Endothelial cell of umbilical vein (primary cell): ENCODE results near the gene MT1B.

Experiments
- EZH2 ChIP-seq: IDR thresholded peaks from 2 replicates; pipeline ENCODE4 v1.6.1; 2012; ENCODE audit warnings: borderline replicate concordance, low read depth, mild to moderate bottlenecking, moderate library complexity, low read length, inconsistent platforms; ENCODE audit not compliant: severe bottlenecking
- POLR2A ChIP-seq: IDR thresholded peaks from 2 replicates; pipeline ENCODE4 v1.6.1; 2012; ENCODE audit warnings: low read depth, mild to moderate bottlenecking, control low read depth, low read length
- POLR2AphosphoS5 ChIP-seq: IDR thresholded peaks from 2 replicates; pipeline ENCODE4 v1.6.1; 2012; ENCODE audit warnings: low read depth, mild to moderate bottlenecking, control low read depth, low read length, moderate library complexity; ENCODE audit not compliant: insufficient read depth
- TF ChIP-seq, protein P1 (sequence below), 2 donors: IDR thresholded peaks; 1 replicate in 1 of 2; 2 replicates in 1 of 2; pipeline ENCODE4 v1.5.1; 2011; ENCODE audit warnings: low read length in 2 of 2, mild to moderate bottlenecking in 2 of 2, moderate library complexity in 2 of 2, control low read depth in 1 of 2, inconsistent platforms in 1 of 2, low read depth in 1 of 2; ENCODE audit not compliant: insufficient read depth in 1 of 2; ENCODE audit errors: extremely low read depth in 1 of 2
- TF ChIP-seq, protein P2 (sequence below): IDR thresholded peaks from 2 replicates; pipeline ENCODE4 v1.6.1; 2011; ENCODE audit not compliant: insufficient read depth, insufficient read length

DNA sequence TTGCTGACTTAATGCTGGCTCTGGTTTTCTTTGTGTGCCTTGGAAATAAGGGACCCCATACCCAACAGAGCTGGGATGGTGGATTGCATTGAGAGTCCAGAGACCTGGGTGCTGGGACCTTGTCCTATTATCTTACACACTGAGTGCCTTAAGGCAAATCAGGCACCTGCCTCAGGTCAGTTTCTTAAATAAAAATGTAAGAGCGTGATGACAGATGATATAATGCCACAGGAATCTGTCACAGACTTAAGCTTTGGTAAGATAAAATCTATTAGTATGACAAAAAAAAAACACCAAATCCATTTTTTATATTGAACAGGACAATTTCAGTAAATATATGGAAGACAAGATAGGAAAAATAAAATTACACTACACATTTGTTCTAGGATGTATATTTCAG is 11.6 kb upstream of the MT1B start:
- TF ChIP-seq, protein P1, sequence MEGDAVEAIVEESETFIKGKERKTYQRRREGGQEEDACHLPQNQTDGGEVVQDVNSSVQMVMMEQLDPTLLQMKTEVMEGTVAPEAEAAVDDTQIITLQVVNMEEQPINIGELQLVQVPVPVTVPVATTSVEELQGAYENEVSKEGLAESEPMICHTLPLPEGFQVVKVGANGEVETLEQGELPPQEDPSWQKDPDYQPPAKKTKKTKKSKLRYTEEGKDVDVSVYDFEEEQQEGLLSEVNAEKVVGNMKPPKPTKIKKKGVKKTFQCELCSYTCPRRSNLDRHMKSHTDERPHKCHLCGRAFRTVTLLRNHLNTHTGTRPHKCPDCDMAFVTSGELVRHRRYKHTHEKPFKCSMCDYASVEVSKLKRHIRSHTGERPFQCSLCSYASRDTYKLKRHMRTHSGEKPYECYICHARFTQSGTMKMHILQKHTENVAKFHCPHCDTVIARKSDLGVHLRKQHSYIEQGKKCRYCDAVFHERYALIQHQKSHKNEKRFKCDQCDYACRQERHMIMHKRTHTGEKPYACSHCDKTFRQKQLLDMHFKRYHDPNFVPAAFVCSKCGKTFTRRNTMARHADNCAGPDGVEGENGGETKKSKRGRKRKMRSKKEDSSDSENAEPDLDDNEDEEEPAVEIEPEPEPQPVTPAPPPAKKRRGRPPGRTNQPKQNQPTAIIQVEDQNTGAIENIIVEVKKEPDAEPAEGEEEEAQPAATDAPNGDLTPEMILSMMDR (IDR thresholded peaks at IDR 0.05; ENCODE audit: extremely low read depth in 1 of 2, insufficient read depth in 1 of 2, low read depth in 1 of 2, low read length in 2 of 2): no peak
- TF ChIP-seq, protein P2, sequence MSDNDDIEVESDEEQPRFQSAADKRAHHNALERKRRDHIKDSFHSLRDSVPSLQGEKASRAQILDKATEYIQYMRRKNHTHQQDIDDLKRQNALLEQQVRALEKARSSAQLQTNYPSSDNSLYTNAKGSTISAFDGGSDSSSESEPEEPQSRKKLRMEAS: no peak
- no peak for TF ChIP-seq EZH2
- TF ChIP-seq POLR2A: no peak
- no peak for TF ChIP-seq POLR2AphosphoS5
